Measurements from ENCODE around the gene RRAGD. TPM values are rescaled to one million over a fixed set of nuclear protein-coding genes. Genes with fewer than 3 reads are reported as not detected.

The RRAGD gene
- total RNA-seq, 1 donor from 2014 or later: 14.7 TPM

- DNase-seq: no peak
- Mint-ChIP-seq H3K4me3 (ENCODE audit: unreplicated experiment) (no peak overlapping the region), H3K36me3 (ENCODE audit: unreplicated experiment) (no peaks in the 10 kb centered on the region), H3K27me3 (ENCODE audit: unreplicated experiment) (no peaks in the 10 kb centered on the region), H3K9me3 (ENCODE audit: unreplicated experiment) (no peaks in the 10 kb centered on the region), H3K4me1 (ENCODE audit: low read depth, unreplicated experiment) (no peaks in the 10 kb centered on the region), H3K27ac (ENCODE audit: unreplicated experiment) (no peak overlapping the region)
- TF ChIP-seq CTCF (IDR thresholded peaks at IDR 0.05; ENCODE audit: partially characterized antibody, unreplicated experiment): no peak
Observed at GRCh38 chr6:89454300-89454699, 42.2 kb upstream of the RRAGD start.

GRCh38 chr6:89452281-89452680, 40.2 kb upstream of the RRAGD start:
- no peak overlapping the region for H3K4me3 Mint-ChIP-seq (ENCODE audit: unreplicated experiment)
- no peaks in the 10 kb centered on the region for H3K36me3 Mint-ChIP-seq (ENCODE audit: unreplicated experiment)
- DNase-seq: no peak
- H3K27ac Mint-ChIP-seq (ENCODE audit: unreplicated experiment): no peak overlapping the region
- H3K9me3 Mint-ChIP-seq (ENCODE audit: unreplicated experiment): no peaks in the 10 kb centered on the region
- no peaks in the 10 kb centered on the region for H3K4me1 Mint-ChIP-seq (ENCODE audit: low read depth, unreplicated experiment)
- H3K27me3 Mint-ChIP-seq (ENCODE audit: unreplicated experiment): no peaks in the 10 kb centered on the region
- TF ChIP-seq CTCF (IDR thresholded peaks at IDR 0.05; ENCODE audit: partially characterized antibody, unreplicated experiment): no peak

- Mint-ChIP-seq H3K9me3 (ENCODE audit: unreplicated experiment) (no peaks in the 10 kb centered on the region), H3K4me3 (ENCODE audit: unreplicated experiment) (no peak overlapping the region), H3K4me1 (ENCODE audit: low read depth, unreplicated experiment) (no peaks in the 10 kb centered on the region), H3K27ac (ENCODE audit: unreplicated experiment) (no peak overlapping the region), H3K36me3 (ENCODE audit: unreplicated experiment) (no peaks in the 10 kb centered on the region), H3K27me3 (ENCODE audit: unreplicated experiment) (no peaks in the 10 kb centered on the region)
- no peak for TF ChIP-seq CTCF (IDR thresholded peaks at IDR 0.05; ENCODE audit: partially characterized antibody, unreplicated experiment)
- DNase-seq: no peak
Observed at GRCh38 chr6:89449193-89449592, 37.1 kb upstream of the RRAGD start.

GRCh38 chr6:89443658-89444057, 31.6 kb upstream of the RRAGD start:
- Mint-ChIP-seq H3K36me3 (ENCODE audit: unreplicated experiment) (no peaks in the 10 kb centered on the region), H3K27ac (ENCODE audit: unreplicated experiment) (no peak overlapping the region), H3K9me3 (ENCODE audit: unreplicated experiment) (no peaks in the 10 kb centered on the region), H3K4me1 (ENCODE audit: low read depth, unreplicated experiment) (no peaks in the 10 kb centered on the region), H3K27me3 (ENCODE audit: unreplicated experiment) (no peaks in the 10 kb centered on the region), H3K4me3 (ENCODE audit: unreplicated experiment) (no peak overlapping the region)
- DNase-seq: no peak
- no peak for TF ChIP-seq CTCF (IDR thresholded peaks at IDR 0.05; ENCODE audit: partially characterized antibody, unreplicated experiment)

GRCh38 chr6:89440200-89440599, 28.1 kb upstream of the RRAGD start:
- H3K27me3 Mint-ChIP-seq (ENCODE audit: unreplicated experiment): peaks cover 1% of the 10 kb centered on the region
- DNase-seq: no peak
- no peaks in the 10 kb centered on the region for H3K36me3 Mint-ChIP-seq (ENCODE audit: unreplicated experiment)
- H3K27ac Mint-ChIP-seq (ENCODE audit: unreplicated experiment): no peak overlapping the region
- no peaks in the 10 kb centered on the region for H3K4me1 Mint-ChIP-seq (ENCODE audit: low read depth, unreplicated experiment)
- H3K9me3 Mint-ChIP-seq (ENCODE audit: unreplicated experiment): no peaks in the 10 kb centered on the region
- H3K4me3 Mint-ChIP-seq (ENCODE audit: unreplicated experiment): no peak overlapping the region
- TF ChIP-seq CTCF (IDR thresholded peaks at IDR 0.05; ENCODE audit: partially characterized antibody, unreplicated experiment): no peak

Measured in glutamatergic neuron (in vitro differentiated cells).